Lower lobe of right lung (tissue), 2 donors: Measurements from ENCODE around the gene HIPK2. TPM values are rescaled to one million over a fixed set of nuclear protein-coding genes. Genes with fewer than 3 reads are reported as not detected.

ENCODE experiments used
- ATAC-seq, 2 donors: fragments of 200-7000 bp; cut with Tn5 transposase; one replicate each; pipeline ENCODE4 v1.9.1; 2020 to 2022; ENCODE audit warnings: mild to moderate bottlenecking in 2 of 2, moderate library complexity in 2 of 2
- DNase-seq: peaks from one replicate; pipeline ENCODE4 v3.0.0-alpha.2; 2020
- H3K27ac ChIP-seq: fragments of 200-600 bp; one replicate; pipeline ENCODE4 v1.8.0; 2022
- H3K27me3 ChIP-seq: fragments of 200-600 bp; one replicate; pipeline ENCODE4 v1.8.0; 2022; ENCODE audit warnings: low read depth
- H3K36me3 ChIP-seq: fragments of 200-600 bp; one replicate; pipeline ENCODE4 v1.8.0; 2022; ENCODE audit warnings: mild to moderate bottlenecking
- H3K4me1 ChIP-seq: fragments of 200-600 bp; one replicate; pipeline ENCODE4 v1.8.0; 2022
- H3K4me3 ChIP-seq: fragments of 200-600 bp; one replicate; pipeline ENCODE4 v1.8.0; 2022; ENCODE audit warnings: mild to moderate bottlenecking
- H3K9me3 ChIP-seq: fragments of 200-600 bp; one replicate; pipeline ENCODE4 v1.8.0; 2022
- CTCF ChIP-seq: fragments of 200-600 bp; IDR thresholded peaks from one replicate; pipeline ENCODE4 v1.8.0; 2022; ENCODE audit warnings: antibody characterized with exemption, mild to moderate bottlenecking
- intact Hi-C: fragments of 100-400 bp; cut with DNase I; formaldehyde crosslinking; loops from one replicate; pipeline ENCODE4 v1.11.0; 2022
- total RNA-seq: library from RNA; stranded (reverse); fragmentation: NEBNext Ultra II Directional; extraction: Animal tissue kit (Norgen Biotek cat#: 25700); gene quantifications from one replicate; pipeline ENCODE4 v1.2.1, GENCODE V29; 2021
- donor health status: DM: no; HTN: yes; CAD: no; lungs with severe emphysema.

HIPK2 gene
- total RNA-seq, 1 donor from 2014 or later = 81.0 TPM

GRCh38 chr7:139709485-139709884, 68.3 kb downstream of the HIPK2 start:
- no peak overlapping the region for H3K4me3 ChIP-seq
- peaks cover 49% of the 10 kb centered on the region for H3K36me3 ChIP-seq
- no peak overlapping the region for H3K27ac ChIP-seq
- no peak for TF ChIP-seq CTCF
- ATAC-seq (no peak), DNase-seq (no peak)
- intact Hi-C loops = no loop called here
- peaks cover 20% of the 10 kb centered on the region for H3K4me1 ChIP-seq
- no peaks in the 10 kb centered on the region for H3K27me3 ChIP-seq
- H3K9me3 ChIP-seq = no peaks in the 10 kb centered on the region

GRCh38 chr7:139708541-139708940, 69.3 kb downstream of the HIPK2 start:
- no peaks in the 10 kb centered on the region for H3K9me3 ChIP-seq
- no peak overlapping the region for H3K27ac ChIP-seq
- no peak for TF ChIP-seq CTCF
- no peak overlapping the region for H3K4me3 ChIP-seq
- ATAC-seq (no peak), DNase-seq (no peak)
- no peaks in the 10 kb centered on the region for H3K27me3 ChIP-seq
- H3K4me1 ChIP-seq = peaks cover 11% of the 10 kb centered on the region
- H3K36me3 ChIP-seq = peaks cover 40% of the 10 kb centered on the region
- intact Hi-C loops = no loop called here

GRCh38 chr7:139706837-139707236, 71.0 kb downstream of the HIPK2 start:
- DNase-seq = no peak
- peaks cover 29% of the 10 kb centered on the region for H3K36me3 ChIP-seq
- intact Hi-C loops = no loop called here
- TF ChIP-seq CTCF = no peak
- H3K27ac ChIP-seq = no peak overlapping the region
- H3K4me1 ChIP-seq = peaks cover 23% of the 10 kb centered on the region
- H3K27me3 ChIP-seq = no peaks in the 10 kb centered on the region
- no peak overlapping the region for H3K4me3 ChIP-seq
- ATAC-seq = no peak
- H3K9me3 ChIP-seq = no peaks in the 10 kb centered on the region

GRCh38 chr7:139704308-139704879, 73.4 kb downstream of the HIPK2 start:
- no peak overlapping the region for H3K4me3 ChIP-seq
- intact Hi-C loops = no loop called here

GRCh38 chr7:139703487-139704307, 74.1 kb downstream of the HIPK2 start:
- Histone ChIP-seq H3K4me1 (peaks cover 34% of the 10 kb centered on the region), H3K27ac (peak overlapping the region; percentile 65), H3K36me3 (peaks cover 24% of the 10 kb centered on the region)

More at GRCh38 chr7:139704308-139704879, 73.4 kb downstream of the HIPK2 start:
- ATAC-seq (no peak), DNase-seq (no peak)
- TF ChIP-seq CTCF = no peak
- Histone ChIP-seq H3K27ac (no peak overlapping the region), H3K4me1 (peaks cover 34% of the 10 kb centered on the region), H3K27me3 (no peaks in the 10 kb centered on the region), H3K9me3 (no peaks in the 10 kb centered on the region), H3K36me3 (peaks cover 29% of the 10 kb centered on the region)

More at GRCh38 chr7:139703487-139704307, 74.1 kb downstream of the HIPK2 start:
- Histone ChIP-seq H3K9me3 (no peaks in the 10 kb centered on the region), H3K4me3 (no peak overlapping the region), H3K27me3 (no peaks in the 10 kb centered on the region)
- ATAC-seq (peak in 1 of 2 donors; percentile 7), DNase-seq (no peak)
- no peak for TF ChIP-seq CTCF
- intact Hi-C loops = no loop called here
